ENCODE results near the gene LILRB4. TPM values are rescaled to one million over a fixed set of nuclear protein-coding genes. Genes with fewer than 3 reads are reported as not detected.

LILRB4 gene
- total and polyA plus RNA-seq, 2 experiments from 2014 or later, result not detected

DNA sequence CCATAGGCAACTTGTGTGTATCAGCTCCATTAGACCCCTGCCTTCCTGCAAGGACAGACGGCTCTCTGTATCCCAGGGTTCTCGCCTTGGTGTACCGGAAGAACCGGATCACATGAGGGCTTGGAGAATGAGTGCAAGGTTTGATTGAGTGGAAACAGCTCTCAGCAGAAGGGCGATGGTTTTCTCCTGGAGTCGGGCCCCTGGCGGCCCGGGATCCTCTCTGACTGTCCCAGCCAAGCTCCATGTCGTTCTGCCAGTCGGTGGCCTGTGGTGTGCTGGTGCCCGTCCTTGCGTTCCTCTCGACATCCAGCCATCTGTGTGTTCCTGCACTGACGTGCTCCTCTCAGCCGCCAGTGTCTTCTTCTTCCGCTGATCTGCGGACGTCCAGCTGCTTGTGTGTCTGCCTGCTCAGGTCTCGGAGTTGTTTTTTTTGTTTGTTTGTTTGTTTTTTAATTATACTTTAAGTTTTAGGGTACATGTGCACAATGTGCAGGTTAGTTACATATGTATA lies 16.4 kb upstream of the LILRB4 start (continued):
- TF ChIP-seq, protein P1, sequence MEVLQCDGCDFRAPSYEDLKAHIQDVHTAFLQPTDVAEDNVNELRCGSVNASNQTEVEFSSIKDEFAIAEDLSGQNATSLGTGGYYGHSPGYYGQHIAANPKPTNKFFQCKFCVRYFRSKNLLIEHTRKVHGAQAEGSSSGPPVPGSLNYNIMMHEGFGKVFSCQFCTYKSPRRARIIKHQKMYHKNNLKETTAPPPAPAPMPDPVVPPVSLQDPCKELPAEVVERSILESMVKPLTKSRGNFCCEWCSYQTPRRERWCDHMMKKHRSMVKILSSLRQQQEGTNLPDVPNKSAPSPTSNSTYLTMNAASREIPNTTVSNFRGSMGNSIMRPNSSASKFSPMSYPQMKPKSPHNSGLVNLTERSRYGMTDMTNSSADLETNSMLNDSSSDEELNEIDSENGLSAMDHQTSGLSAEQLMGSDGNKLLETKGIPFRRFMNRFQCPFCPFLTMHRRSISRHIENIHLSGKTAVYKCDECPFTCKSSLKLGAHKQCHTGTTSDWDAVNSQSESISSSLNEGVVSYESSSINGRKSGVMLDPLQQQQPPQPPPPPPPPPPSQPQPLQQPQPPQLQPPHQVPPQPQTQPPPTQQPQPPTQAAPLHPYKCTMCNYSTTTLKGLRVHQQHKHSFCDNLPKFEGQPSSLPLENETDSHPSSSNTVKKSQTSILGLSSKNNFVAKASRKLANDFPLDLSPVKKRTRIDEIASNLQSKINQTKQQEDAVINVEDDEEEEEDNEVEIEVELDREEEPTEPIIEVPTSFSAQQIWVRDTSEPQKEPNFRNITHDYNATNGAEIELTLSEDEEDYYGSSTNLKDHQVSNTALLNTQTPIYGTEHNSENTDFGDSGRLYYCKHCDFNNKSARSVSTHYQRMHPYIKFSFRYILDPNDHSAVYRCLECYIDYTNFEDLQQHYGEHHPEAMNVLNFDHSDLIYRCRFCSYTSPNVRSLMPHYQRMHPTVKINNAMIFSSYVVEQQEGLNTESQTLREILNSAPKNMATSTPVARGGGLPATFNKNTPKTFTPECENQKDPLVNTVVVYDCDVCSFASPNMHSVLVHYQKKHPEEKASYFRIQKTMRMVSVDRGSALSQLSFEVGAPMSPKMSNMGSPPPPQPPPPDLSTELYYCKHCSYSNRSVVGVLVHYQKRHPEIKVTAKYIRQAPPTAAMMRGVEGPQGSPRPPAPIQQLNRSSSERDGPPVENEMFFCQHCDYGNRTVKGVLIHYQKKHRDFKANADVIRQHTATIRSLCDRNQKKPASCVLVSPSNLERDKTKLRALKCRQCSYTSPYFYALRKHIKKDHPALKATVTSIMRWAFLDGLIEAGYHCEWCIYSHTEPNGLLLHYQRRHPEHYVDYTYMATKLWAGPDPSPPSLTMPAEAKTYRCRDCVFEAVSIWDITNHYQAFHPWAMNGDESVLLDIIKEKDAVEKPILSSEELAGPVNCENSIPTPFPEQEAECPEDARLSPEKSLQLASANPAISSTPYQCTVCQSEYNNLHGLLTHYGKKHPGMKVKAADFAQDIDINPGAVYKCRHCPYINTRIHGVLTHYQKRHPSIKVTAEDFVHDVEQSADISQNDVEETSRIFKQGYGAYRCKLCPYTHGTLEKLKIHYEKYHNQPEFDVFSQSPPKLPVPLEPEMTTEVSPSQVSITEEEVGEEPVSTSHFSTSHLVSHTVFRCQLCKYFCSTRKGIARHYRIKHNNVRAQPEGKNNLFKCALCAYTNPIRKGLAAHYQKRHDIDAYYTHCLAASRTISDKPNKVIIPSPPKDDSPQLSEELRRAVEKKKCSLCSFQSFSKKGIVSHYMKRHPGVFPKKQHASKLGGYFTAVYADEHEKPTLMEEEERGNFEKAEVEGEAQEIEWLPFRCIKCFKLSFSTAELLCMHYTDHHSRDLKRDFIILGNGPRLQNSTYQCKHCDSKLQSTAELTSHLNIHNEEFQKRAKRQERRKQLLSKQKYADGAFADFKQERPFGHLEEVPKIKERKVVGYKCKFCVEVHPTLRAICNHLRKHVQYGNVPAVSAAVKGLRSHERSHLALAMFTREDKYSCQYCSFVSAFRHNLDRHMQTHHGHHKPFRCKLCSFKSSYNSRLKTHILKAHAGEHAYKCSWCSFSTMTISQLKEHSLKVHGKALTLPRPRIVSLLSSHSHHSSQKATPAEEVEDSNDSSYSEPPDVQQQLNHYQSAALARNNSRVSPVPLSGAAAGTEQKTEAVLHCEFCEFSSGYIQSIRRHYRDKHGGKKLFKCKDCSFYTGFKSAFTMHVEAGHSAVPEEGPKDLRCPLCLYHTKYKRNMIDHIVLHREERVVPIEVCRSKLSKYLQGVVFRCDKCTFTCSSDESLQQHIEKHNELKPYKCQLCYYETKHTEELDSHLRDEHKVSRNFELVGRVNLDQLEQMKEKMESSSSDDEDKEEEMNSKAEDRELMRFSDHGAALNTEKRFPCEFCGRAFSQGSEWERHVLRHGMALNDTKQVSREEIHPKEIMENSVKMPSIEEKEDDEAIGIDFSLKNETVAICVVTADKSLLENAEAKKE (CRISPR knock-in tag; IDR thresholded peaks at IDR 0.05), result no peak
- no peak for TF ChIP-seq JUNB (IDR thresholded peaks at IDR 0.05; ENCODE audit: unreplicated experiment)
- TF ChIP-seq, protein P2, sequence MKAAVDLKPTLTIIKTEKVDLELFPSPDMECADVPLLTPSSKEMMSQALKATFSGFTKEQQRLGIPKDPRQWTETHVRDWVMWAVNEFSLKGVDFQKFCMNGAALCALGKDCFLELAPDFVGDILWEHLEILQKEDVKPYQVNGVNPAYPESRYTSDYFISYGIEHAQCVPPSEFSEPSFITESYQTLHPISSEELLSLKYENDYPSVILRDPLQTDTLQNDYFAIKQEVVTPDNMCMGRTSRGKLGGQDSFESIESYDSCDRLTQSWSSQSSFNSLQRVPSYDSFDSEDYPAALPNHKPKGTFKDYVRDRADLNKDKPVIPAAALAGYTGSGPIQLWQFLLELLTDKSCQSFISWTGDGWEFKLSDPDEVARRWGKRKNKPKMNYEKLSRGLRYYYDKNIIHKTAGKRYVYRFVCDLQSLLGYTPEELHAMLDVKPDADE (IDR thresholded peaks at IDR 0.05), result no peak
- TF ChIP-seq ZNF331 (CRISPR knock-in tag; IDR thresholded peaks at IDR 0.05; ENCODE audit: low read depth), result no peak
- no peak for TF ChIP-seq CREB1 (CRISPR knock-in tag; IDR thresholded peaks at IDR 0.05; ENCODE audit: low read depth)
- TF ChIP-seq NANOG (IDR thresholded peaks at IDR 0.05; ENCODE audit: borderline replicate concordance), result no peak
- no peak for TF ChIP-seq STAT1 (IDR thresholded peaks at IDR 0.05; ENCODE audit: unreplicated experiment)
- TF ChIP-seq, protein P3, sequence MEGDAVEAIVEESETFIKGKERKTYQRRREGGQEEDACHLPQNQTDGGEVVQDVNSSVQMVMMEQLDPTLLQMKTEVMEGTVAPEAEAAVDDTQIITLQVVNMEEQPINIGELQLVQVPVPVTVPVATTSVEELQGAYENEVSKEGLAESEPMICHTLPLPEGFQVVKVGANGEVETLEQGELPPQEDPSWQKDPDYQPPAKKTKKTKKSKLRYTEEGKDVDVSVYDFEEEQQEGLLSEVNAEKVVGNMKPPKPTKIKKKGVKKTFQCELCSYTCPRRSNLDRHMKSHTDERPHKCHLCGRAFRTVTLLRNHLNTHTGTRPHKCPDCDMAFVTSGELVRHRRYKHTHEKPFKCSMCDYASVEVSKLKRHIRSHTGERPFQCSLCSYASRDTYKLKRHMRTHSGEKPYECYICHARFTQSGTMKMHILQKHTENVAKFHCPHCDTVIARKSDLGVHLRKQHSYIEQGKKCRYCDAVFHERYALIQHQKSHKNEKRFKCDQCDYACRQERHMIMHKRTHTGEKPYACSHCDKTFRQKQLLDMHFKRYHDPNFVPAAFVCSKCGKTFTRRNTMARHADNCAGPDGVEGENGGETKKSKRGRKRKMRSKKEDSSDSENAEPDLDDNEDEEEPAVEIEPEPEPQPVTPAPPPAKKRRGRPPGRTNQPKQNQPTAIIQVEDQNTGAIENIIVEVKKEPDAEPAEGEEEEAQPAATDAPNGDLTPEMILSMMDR (conservative IDR thresholded peaks at IDR 0.05; ENCODE audit: low read depth in 2 of 2), result no peak
- TF ChIP-seq EZH2phosphoT487 (IDR thresholded peaks at IDR 0.05; ENCODE audit: unreplicated experiment), result no peak
- TF ChIP-seq EZH2 (IDR thresholded peaks at IDR 0.05; ENCODE audit: low read depth, unreplicated experiment), result no peak
